CD4-positive, alpha-beta T cell treated with Interleukin-15 for 4 hours (primary cell): Measurements from ENCODE around the gene PPIAL4G.
"Not testable (repeated sequence)": the region's sequence is repeated elsewhere in the genome, so short reads cannot be mapped to it uniquely, and the experiment has no call there.

Experiments used
- DNase-seq: peaks from one replicate; pipeline ENCODE4 v3.0.0-alpha.2; 2020; ENCODE audit warnings: low spot score

PPIAL4G gene

GRCh38 chr1:148483029-148483428 lies at the start of gene PPIAL4G:
PPIAL4G (minus strand) TSS chr1:148483302; CDS start chr1:148483252, 50 bp downstream.
- DNase-seq: not testable (repeated sequence)

GRCh38 chr1:148532158-148532557 lies 49.1 kb upstream of the PPIAL4G start:
- not testable (repeated sequence) for DNase-seq

GRCh38 chr1:148529101-148529567 lies 46.0 kb upstream of the PPIAL4G start:
- peak; percentile 65 for DNase-seq

- not testable (repeated sequence) for DNase-seq
Measured at GRCh38 chr1:148528591-148528990, 45.5 kb upstream of the PPIAL4G start.

- DNase-seq: peak; percentile 18
Measured at GRCh38 chr1:148526587-148526986, 43.5 kb upstream of the PPIAL4G start.

- DNase-seq: not testable (repeated sequence)
Measured at GRCh38 chr1:148523205-148524144, 40.4 kb upstream of the PPIAL4G start.

GRCh38 chr1:148522561-148523204 lies 39.6 kb upstream of the PPIAL4G start:
- DNase-seq: peak; percentile 92

- peak; percentile 88 for DNase-seq
Measured at GRCh38 chr1:148522072-148522471, 39.0 kb upstream of the PPIAL4G start.

GRCh38 chr1:148514310-148514709 lies 31.2 kb upstream of the PPIAL4G start:
- not testable (repeated sequence) for DNase-seq

- peak; percentile 41 for DNase-seq
Measured at GRCh38 chr1:148512571-148513184, 29.6 kb upstream of the PPIAL4G start.

- not testable (repeated sequence) for DNase-seq
Measured at GRCh38 chr1:148493933-148494332, 10.8 kb upstream of the PPIAL4G start.

GRCh38 chr1:148481134-148481533 lies 2.0 kb downstream of the PPIAL4G start:
- DNase-seq: peak; percentile 61

GRCh38 chr1:148459694-148460093 lies 23.4 kb downstream of the PPIAL4G start:
- DNase-seq: not testable (repeated sequence)

- DNase-seq: peak; percentile 34
Measured at GRCh38 chr1:148458901-148459581, 24.1 kb downstream of the PPIAL4G start.

GRCh38 chr1:148458398-148458797 lies 24.7 kb downstream of the PPIAL4G start:
- DNase-seq: peak; percentile 78

- not testable (repeated sequence) for DNase-seq
Measured at GRCh38 chr1:148452845-148453244, 30.3 kb downstream of the PPIAL4G start.

- DNase-seq: not testable (repeated sequence)
Measured at GRCh38 chr1:148439654-148440325, 43.3 kb downstream of the PPIAL4G start.

GRCh38 chr1:148435406-148435805 lies 47.7 kb downstream of the PPIAL4G start:
- DNase-seq: no peak

- no peak for DNase-seq
Measured at GRCh38 chr1:148434832-148435231, 48.3 kb downstream of the PPIAL4G start.

GRCh38 chr1:148432916-148433317 lies 50.2 kb downstream of the PPIAL4G start:
- not testable (repeated sequence) for DNase-seq
